GM12874 (cell line): Measurements from ENCODE around the gene ZIC1.

Experiments used
- TF ChIP-seq, protein P1 (sequence below): IDR thresholded peaks from 2 replicates; pipeline ENCODE4 v1.5.1; 2011; ENCODE audit warnings: low read depth, mild to moderate bottlenecking, control low read depth, low read length, moderate library complexity; ENCODE audit not compliant: insufficient read depth

ZIC1 gene

DNA sequence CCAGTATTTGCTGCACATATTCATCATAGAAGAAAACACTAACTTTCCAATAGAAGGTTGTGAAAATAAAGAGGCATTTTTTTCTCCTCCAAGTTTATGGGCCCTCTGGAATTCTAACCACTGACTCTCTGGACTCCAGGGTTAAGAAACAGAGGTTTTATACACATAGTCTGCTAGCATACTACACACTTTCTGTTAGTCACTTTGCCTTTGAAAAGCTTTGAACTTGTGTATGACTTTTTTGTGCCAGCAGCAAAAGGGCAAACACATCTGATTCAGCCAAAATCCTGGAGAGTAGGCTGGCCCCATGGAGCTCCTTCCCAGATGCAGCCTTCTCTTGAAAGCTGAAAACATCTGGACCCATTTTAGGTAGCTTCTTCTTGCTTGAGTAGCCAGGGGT, 9.1 kb upstream of the ZIC1 start:
- TF ChIP-seq, protein P1, sequence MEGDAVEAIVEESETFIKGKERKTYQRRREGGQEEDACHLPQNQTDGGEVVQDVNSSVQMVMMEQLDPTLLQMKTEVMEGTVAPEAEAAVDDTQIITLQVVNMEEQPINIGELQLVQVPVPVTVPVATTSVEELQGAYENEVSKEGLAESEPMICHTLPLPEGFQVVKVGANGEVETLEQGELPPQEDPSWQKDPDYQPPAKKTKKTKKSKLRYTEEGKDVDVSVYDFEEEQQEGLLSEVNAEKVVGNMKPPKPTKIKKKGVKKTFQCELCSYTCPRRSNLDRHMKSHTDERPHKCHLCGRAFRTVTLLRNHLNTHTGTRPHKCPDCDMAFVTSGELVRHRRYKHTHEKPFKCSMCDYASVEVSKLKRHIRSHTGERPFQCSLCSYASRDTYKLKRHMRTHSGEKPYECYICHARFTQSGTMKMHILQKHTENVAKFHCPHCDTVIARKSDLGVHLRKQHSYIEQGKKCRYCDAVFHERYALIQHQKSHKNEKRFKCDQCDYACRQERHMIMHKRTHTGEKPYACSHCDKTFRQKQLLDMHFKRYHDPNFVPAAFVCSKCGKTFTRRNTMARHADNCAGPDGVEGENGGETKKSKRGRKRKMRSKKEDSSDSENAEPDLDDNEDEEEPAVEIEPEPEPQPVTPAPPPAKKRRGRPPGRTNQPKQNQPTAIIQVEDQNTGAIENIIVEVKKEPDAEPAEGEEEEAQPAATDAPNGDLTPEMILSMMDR: no peak

- TF ChIP-seq, protein P1: no peak
Observed at GRCh38 chr3:147400999-147401398, 8.2 kb upstream of the ZIC1 start.

DNA sequence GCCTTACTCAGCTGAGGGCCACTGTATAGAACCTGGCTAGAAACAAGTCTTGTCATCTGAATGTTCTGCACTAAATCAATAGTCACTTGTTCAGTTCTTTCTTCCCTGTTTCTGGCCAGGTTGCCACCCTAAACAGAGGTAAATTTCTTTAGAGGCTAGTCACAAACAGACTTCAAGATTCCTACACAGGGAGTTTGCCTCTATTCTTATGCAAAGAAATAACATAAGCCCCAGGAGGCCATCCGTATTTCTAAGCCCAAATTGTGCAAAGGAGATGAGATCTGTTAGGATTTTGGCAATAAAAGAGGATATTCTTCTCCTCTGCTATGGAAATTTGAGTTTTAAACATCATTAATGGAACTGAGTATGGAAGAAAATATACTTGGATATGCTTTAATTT, 7.7 kb upstream of the ZIC1 start:
- TF ChIP-seq, protein P1: no peak

- TF ChIP-seq, protein P1: no peak
Observed at GRCh38 chr3:147402159-147402558, 7.0 kb upstream of the ZIC1 start.

DNA sequence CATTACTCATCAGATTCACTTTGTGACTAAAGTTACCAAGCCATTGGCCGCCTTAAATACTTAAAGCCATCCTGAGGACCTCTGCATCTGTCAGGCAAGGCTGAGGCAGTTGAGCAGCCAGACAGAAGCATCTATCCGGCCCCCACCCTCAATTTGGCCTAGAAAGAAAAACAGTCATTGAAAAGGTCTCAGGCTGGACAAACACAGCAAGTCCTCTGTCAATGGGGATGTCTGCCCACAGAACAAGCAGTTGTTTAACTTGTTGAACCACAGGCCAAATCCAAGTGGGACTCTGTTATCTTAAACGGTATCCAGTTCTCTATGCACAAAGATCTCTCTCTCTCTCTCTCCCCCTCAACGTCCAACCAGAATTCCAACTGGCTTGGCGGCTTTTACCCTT, 5.7 kb upstream of the ZIC1 start:
- TF ChIP-seq, protein P1: no peak

- TF ChIP-seq, protein P1: no peak
Observed at GRCh38 chr3:147404000-147404799, 5.0 kb upstream of the ZIC1 start.

DNA sequence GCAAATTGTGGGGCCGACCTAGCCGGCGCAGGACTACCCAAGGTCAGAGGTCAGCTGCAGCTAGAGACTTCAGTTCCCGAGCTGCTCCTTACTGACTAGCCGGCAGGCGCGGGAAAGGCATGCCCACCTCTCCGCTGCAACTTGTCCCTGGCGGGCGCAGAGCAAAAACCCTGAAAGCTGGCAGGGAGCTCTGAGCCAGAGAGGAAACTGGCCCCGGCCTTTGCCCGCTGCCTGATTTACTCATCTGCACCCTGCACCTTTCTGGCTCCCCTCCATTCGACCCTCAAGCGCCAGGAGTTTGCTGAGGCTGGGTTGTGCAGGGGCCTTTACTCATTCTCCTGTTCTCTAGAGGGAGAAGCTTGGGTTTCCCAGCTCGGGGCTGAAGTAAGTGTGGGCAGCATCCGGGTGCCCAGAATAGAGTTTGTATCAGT, 4.3 kb upstream of the ZIC1 start:
- TF ChIP-seq, protein P1: no peak
